Right lobe of liver (tissue), 6 donors: ENCODE measurements around the gene DKK2. TPM values are rescaled to one million over a fixed set of nuclear protein-coding genes. Genes with fewer than 3 reads are reported as not detected.
A peak's percentile ranks its signal among the peaks of the same experiment; 100 is the strongest.

ENCODE experiments used
- ATAC-seq, 4 donors: fragments of 200-7000 bp; cut with Tn5 transposase; one replicate each; pipeline ENCODE4 v1.9.1; 2020; ENCODE audit warnings: mild to moderate bottlenecking in 4 of 4, moderate library complexity in 4 of 4
- DNase-seq, 3 donors: peaks; one replicate each; pipeline ENCODE4 v3.0.0-alpha.2; 2020
- H3K27ac ChIP-seq, 3 donors: fragments of 200-600 bp; one replicate each; pipeline ENCODE4 v1.8.0; 2022
- H3K27me3 ChIP-seq, 2 donors: fragments of 200-600 bp; one replicate each; pipeline ENCODE4 v1.8.0; 2022
- H3K36me3 ChIP-seq, 4 donors: fragments of 200-600 bp; sonication (generic) in 1 of 4; one replicate each; pipeline versions ENCODE4 v1.5.1 to v1.8.0; 2017 to 2022; ENCODE audit warnings: control low read depth in 1 of 4
- H3K4me1 ChIP-seq, 4 donors: fragments of 200-600 bp; sonication (generic) in 1 of 4; one replicate each; pipeline versions ENCODE4 v1.5.1 to v1.8.0; 2017 to 2022; ENCODE audit warnings: control low read depth in 1 of 4
- H3K4me3 ChIP-seq, 3 donors: fragments of 200-600 bp; one replicate each; pipeline ENCODE4 v1.8.0; 2022
- H3K9me3 ChIP-seq, 4 donors: fragments of 200-600 bp; sonication (generic) in 1 of 4; one replicate each; pipeline versions ENCODE4 v1.5.1 to v1.8.0; 2017 to 2022; ENCODE audit warnings: control low read depth in 1 of 4
- CTCF ChIP-seq, 4 donors: fragments of 200-600 bp in 3 of 4; fragments of 450-650 bp in 1 of 4; IDR thresholded peaks; one replicate each; pipeline versions ENCODE4 v1.5.1 to v1.8.0; 2016 to 2022; ENCODE audit warnings: antibody characterized with exemption in 4 of 4, mild to moderate bottlenecking in 2 of 4
- POLR2A ChIP-seq: fragments of 450-650 bp; IDR thresholded peaks from one replicate; pipeline ENCODE4 v1.6.1; 2017; ENCODE audit warnings: antibody characterized with exemption, mild to moderate bottlenecking
- WGBS: methylation state at CpG from one replicate; pipeline ENCODE4 v1.1.6; 2018; ENCODE audit warnings: low coverage, low lambda C conversion rate; ENCODE audit not compliant: insufficient coverage; ENCODE audit errors: missing lambda C conversion rate; 5-methylcytosine and 5-hydroxymethylcytosine counted together
- intact Hi-C, 2 donors: fragments of 100-400 bp; cut with DNase I; formaldehyde crosslinking; loops; one replicate each; pipeline versions ENCODE4 v1.11.2 to v1.14.1; 2022
- total RNA-seq, 6 experiments: library from RNA; depleted of rRNA in 2 of 6; stranded (reverse); fragments of >200 nt in 2 of 6; fragmentation: NEBNext Ultra II Directional in 3 of 6; extraction: Animal tissue kit (Norgen Biotek cat#: 25700) in 3 of 6; gene quantifications; one replicate each; pipeline versions ENCODE4 v1.1.0 to v1.2.4, GENCODE V29; 2016 to 2023
- donor health status: DM: no; HTN: yes; CAD: no.
- donor health status: DM: no; HTN: no; CAD: no.
- donor health status: DM: no; HTN: no; CAD: no.
- donor health status: DM: no; HTN: yes; CAD: no.
- donor health status: DM: no; HTN: yes; CAD: no.

DKK2 gene
- total RNA-seq, 6 experiments from 2014 or later = 0.06 to 0.11 (median 0.07) TPM; not detected in 3

GRCh38 chr4:107037199-107037584 lies 1.1 kb upstream of the DKK2 start:
- peaks cover 0 to 22% of the 10 kb centered on the region in 2 donors for H3K27me3 ChIP-seq
- H3K4me3 ChIP-seq = no peak overlapping the region
- intact Hi-C loops = no loop called here
- TF ChIP-seq CTCF (IDR thresholded peaks at IDR 0.05) = peak in 3 of 4 donors; percentile 23 to 45 (median 27)
- TF ChIP-seq POLR2A = no peak
- H3K36me3 ChIP-seq = no peaks in the 10 kb centered on the region
- H3K9me3 ChIP-seq = no peaks in the 10 kb centered on the region
- no peak overlapping the region for H3K27ac ChIP-seq
- WGBS = 4% methylated on average over 10 of the region's 19 CpGs
- H3K4me1 ChIP-seq = peaks cover 0 to 9% (median under 1%) of the 10 kb centered on the region in 4 donors
- DNase-seq (peak in 2 of 3 donors; percentile 32 to 57), ATAC-seq (peak; percentile 30 to 66 (median 49))

GRCh38 chr4:107036584-107037198 lies 578 bp upstream of the DKK2 start:
- Histone ChIP-seq H3K4me3 (no peak overlapping the region), H3K4me1 (peaks cover 0 to 9% (median under 1%) of the 10 kb centered on the region in 4 donors), H3K27ac (no peak overlapping the region), H3K27me3 (peaks cover 0 to 22% of the 10 kb centered on the region in 2 donors), H3K36me3 (no peaks in the 10 kb centered on the region), H3K9me3 (no peaks in the 10 kb centered on the region)
- ATAC-seq = no peak
- DNase-seq = peak in 1 of 3 donors; percentile 43
- intact Hi-C loops = no loop called here
- 2% methylated on average over 18 of the region's 19 CpGs for WGBS
- no peak for TF ChIP-seq CTCF (IDR thresholded peaks at IDR 0.05)
- TF ChIP-seq POLR2A = no peak

- H3K4me1 ChIP-seq = peaks cover 0 to 9% (median under 1%) of the 10 kb centered on the region in 4 donors
- ATAC-seq (peak in 1 of 4 donors; percentile 19), DNase-seq (peak in 2 of 3 donors; percentile 22 to 56)
- no peak overlapping the region for H3K4me3 ChIP-seq
- no peak overlapping the region for H3K27ac ChIP-seq
- intact Hi-C loops = no loop called here
- TF ChIP-seq CTCF (IDR thresholded peaks at IDR 0.05) = no peak
- no peak for TF ChIP-seq POLR2A
- no peaks in the 10 kb centered on the region for H3K9me3 ChIP-seq
- H3K27me3 ChIP-seq = peaks cover 0 to 22% of the 10 kb centered on the region in 2 donors
- H3K36me3 ChIP-seq = no peaks in the 10 kb centered on the region
- WGBS = 0% methylated on average over 4 of the region's 39 CpGs
Measured at GRCh38 chr4:107034996-107035818, 906 bp downstream of the DKK2 start.

- no peak overlapping the region for H3K4me3 ChIP-seq
Measured at GRCh38 chr4:107034091-107034995, 1.8 kb downstream of the DKK2 start.

More at GRCh38 chr4:107034091-107034995, 1.8 kb downstream of the DKK2 start:
- intact Hi-C loops = no loop called here
- peak in 2 of 4 donors; percentile 23 to 25 for ATAC-seq
- no peak overlapping the region for H3K27ac ChIP-seq
- no peaks in the 10 kb centered on the region for H3K9me3 ChIP-seq
- WGBS = 5% methylated on average over 26 of the region's 39 CpGs
- peaks cover 0 to 22% of the 10 kb centered on the region in 2 donors for H3K27me3 ChIP-seq
- TF ChIP-seq POLR2A (no peak), CTCF (IDR thresholded peaks at IDR 0.05) (peak in 1 of 4 donors; percentile 5)
- H3K36me3 ChIP-seq = no peaks in the 10 kb centered on the region
- H3K4me1 ChIP-seq = peaks cover 0 to 9% (median under 1%) of the 10 kb centered on the region in 4 donors
- peak in 1 of 3 donors; percentile 44 for DNase-seq
